GM12892 (cell line): ENCODE data around the gene FILIP1L.
A peak's percentile ranks its signal among the peaks of the same experiment; 100 is the strongest.

Experiments used
- DNase-seq: peaks from one replicate; pipeline ENCODE4 v3.0.0; 2011; ENCODE audit not compliant: insufficient read length
- FAIRE-seq: peaks from 2 replicates; lab custom pipeline; 2011; peaks lifted over from hg19 to GRCh38; lab: Jason Lieb, UNC
- POLR2A ChIP-seq: IDR thresholded peaks from 2 replicates; pipeline ENCODE4 v1.6.1; 2011; ENCODE audit warnings: low read depth, low read length, control low read depth
- POLR2AphosphoS5 ChIP-seq: IDR thresholded peaks from 2 replicates; pipeline ENCODE4 v1.6.1; 2011; ENCODE audit warnings: low read depth, low read length, control low read depth
- TAF1 ChIP-seq: IDR thresholded peaks from 2 replicates; pipeline ENCODE4 v1.6.1; 2011; ENCODE audit warnings: low read depth, mild to moderate bottlenecking, control low read depth, low read length, borderline replicate concordance

FILIP1L gene

DNA sequence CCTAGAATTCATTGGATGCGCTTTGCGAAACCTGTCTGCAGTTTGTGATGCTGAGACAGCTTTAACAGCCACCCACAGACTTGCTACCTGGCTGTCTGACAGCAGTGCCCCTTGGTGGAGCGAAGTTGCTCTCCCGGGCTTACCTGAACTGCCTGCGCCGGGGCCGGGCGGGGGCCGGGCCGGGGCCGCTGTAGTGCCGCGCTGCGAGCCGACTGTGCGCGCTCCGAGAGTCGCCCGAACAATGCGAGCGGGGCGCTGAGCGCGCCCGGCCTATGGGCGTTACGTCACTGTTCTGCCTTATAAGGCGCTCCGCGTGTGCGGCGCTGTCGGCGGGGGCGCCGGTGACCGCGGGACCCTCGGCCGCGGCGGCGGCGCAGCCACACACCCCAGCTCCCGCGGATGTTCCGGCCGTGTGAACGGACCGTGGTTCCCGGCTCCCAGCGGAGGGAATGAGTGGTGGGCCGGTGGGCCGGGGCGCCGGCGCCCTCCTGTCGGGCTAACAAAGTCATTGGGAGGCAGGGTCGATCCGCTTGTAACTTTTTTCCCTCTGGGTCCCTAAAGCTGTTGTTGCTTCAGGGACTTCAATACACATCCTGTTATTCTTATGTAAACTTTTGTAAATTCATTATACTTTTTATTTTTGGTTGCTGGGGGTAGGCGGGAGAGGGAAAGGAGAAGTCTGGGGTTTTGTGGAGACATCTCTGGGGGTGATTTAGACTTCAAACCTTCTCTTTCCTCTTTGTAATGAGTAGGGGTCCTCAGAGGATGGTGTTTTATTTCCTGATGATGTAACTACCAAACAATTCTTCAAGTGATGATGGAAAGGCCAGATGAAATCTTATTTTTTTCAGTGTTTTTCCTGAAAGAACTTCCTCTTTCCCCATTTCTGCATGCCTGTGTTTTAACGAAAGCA lies 238.1 kb downstream of the FILIP1L start:
- peak; percentile 53 for DNase-seq
- peak; percentile 90 for FAIRE-seq
- TF ChIP-seq TAF1 = peak; percentile 71
- TF ChIP-seq POLR2AphosphoS5 = peak; percentile 64; the same call in 1 of the 2 replicates
- TF ChIP-seq POLR2A = peak; percentile 68; the same call in 1 of the 2 replicates

DNA sequence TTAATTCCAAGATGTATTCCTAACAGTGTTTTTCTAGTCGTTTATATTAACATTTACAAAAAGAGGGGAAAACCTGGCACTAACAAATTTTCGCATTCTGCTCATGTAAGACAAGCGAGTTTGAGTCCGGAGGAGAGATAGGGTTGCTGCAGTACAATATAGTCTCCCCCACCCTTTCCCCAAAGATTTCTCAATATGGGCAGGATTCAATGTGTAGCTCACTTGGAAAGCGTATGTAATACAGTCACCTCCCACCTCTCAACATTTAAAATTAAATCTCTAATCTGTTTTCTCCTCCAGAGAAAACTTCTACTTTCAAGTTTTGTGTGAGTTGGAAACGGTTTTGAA lies 238.7 kb downstream of the FILIP1L start:
- TF ChIP-seq POLR2A (no peak), TAF1 (no peak)
- FAIRE-seq = no peak
- no peak for DNase-seq

- DNase-seq (no peak), FAIRE-seq (no peak)
- TF ChIP-seq POLR2A (no peak), POLR2AphosphoS5 (no peak), TAF1 (no peak)
These were observed 239.9 kb downstream of the FILIP1L start for GRCh38 chr3:99874237-99875002.

- TF ChIP-seq POLR2AphosphoS5 (no peak), TAF1 (no peak), POLR2A (no peak)
- peak; percentile 44 for FAIRE-seq
- no peak for DNase-seq
These were observed 240.8 kb downstream of the FILIP1L start for GRCh38 chr3:99873269-99874102.

DNA sequence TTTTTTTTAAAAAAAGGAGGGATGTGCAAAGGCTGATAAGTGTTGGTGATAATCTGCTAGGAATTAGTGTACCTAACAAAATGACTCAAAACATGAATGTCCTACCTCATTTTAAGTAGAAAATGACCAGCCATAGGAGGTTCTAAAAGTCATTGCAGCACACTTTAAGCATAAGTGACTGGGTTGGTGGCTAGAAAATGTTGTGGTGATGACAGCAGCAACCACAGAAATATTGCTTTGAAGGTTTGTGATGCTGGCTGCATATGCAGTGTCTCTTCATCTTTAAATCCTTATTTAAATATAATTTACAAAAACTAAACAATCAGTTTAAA lies 241.4 kb downstream of the FILIP1L start:
- DNase-seq (no peak), FAIRE-seq (peak; percentile 71)
- TF ChIP-seq POLR2A = no peak
- no peak for TF ChIP-seq POLR2AphosphoS5
- TF ChIP-seq TAF1 = no peak

DNA sequence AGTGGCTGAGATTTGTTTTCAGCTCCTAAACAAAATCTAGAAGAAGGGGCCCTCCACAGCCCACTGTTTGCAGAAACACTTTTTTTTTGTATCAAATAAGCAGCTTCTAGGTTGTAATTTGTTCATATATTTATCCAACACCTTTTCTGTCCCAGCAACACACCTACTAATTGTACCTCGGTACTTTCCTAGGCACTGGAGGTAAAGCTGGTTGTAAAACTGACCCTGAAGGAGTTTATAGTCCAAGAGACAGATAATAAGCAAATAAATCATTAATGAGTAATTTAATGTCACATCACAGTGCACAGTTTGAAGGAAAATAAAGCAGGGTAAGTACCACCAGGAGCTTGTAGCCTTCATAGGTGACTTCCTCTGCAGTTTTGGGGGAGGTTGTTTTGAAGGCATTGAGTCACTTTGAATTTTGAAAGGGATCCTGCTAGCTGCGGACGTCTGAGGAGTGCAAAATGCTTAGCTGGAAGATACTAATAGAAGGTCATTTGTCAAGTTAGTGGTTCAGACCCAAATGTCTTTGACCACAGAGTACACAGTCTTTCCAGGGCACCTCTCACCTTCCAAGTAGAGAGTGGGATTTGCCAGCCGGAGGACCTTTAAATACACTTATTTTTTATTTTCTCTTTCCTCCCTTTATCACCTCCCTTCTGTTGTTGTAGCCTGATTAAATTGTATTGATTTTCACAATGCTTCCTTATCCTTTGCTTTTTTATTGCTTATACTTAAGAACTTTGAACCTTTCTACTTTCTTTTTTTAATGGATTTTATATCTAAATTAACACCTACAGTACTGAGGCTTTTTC lies 242.9 kb downstream of the FILIP1L start:
- FAIRE-seq (no peak), DNase-seq (no peak)
- TF ChIP-seq POLR2A (no peak), TAF1 (no peak), POLR2AphosphoS5 (no peak)

DNA sequence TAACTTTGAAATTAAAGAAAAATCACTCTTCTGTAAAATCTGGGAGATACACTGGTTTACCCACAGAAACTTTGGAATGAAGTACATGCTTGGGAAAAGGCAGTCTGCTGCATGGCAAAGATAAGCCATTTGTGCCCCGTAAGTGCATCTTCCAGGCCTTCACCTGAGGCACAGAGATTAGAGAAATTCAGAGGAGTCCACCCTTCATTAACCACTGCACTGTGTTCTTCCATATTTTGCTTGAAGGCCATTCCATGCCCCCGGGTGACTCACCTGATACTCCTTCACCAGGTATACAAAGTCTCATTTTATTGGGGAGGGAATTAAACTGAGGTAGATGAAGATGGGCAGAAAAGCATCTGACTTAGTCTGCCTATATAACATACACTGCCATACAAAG lies 243.6 kb downstream of the FILIP1L start:
- FAIRE-seq = no peak
- no peak for DNase-seq
- TF ChIP-seq POLR2AphosphoS5 (no peak), TAF1 (no peak), POLR2A (no peak)

- DNase-seq (no peak), FAIRE-seq (no peak)
- no peak for TF ChIP-seq TAF1
- no peak for TF ChIP-seq POLR2A
- no peak for TF ChIP-seq POLR2AphosphoS5
These were observed 244.7 kb downstream of the FILIP1L start for GRCh38 chr3:99869621-99870020.

DNA sequence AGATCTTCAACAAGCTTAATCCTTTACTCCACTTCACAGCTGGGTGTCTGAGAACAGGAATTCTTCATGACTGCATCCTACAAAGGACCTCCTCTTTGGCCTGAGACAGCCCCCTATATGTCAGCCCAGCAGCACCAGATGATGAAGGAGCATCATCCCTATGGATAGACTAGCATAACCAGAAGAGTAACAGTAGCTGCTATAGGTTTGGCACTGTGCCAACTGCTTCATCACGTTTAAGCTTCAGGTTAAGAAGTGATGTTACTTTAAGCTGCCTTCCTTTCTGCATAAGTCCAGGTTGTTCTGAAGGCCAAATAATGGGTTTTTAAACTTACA lies 246.0 kb downstream of the FILIP1L start:
- DNase-seq (no peak), FAIRE-seq (no peak)
- TF ChIP-seq POLR2A = no peak
- no peak for TF ChIP-seq TAF1
- TF ChIP-seq POLR2AphosphoS5 = 0 out of 2 replicates have a peak, but pooled peaks have one; percentile 29

DNA sequence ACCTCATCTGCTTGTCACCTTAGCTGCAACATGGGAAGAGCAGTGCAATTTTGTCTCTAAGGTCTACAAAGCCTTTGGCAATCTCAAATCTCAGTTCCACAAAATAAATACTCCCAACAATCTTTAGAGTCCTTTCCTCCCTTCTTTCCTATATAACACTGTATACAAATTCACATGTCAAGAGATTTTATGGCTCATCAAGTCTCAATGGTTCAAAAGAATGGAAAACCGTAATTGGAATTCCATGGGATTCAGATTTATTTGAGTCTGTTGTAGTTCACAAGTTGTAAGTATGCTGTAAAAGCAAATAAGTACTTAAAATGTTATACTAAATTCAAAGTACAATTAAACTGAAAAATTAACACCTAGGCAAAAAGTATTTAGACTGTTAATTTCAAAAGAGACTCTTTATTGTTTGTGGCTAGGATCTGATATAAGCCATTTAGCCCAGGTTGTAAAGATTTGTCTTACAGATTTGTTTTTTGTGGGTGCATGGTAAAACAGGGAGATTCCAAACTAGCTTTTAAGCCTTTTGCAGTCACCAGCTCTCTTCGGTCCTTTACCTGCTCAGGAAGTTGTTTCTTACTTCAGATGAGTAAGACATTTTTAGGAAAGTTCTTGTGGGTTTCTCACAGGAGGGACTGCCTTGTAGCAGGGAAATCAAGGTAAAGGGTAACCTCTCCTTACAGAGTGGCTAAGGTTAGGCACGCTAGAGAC lies 246.5 kb downstream of the FILIP1L start:
- FAIRE-seq (peak; percentile 81), DNase-seq (no peak)
- no peak for TF ChIP-seq POLR2AphosphoS5
- TF ChIP-seq POLR2A = 0 out of 2 replicates have a peak, but pooled peaks have one; percentile 16
- TF ChIP-seq TAF1 = no peak
